ENCODE measurements around the gene SLC6A8. TPM values are rescaled to one million over a fixed set of nuclear protein-coding genes. Genes with fewer than 3 reads are reported as not detected.

Gene SLC6A8
- total RNA-seq, 4 donors from 2014 or later, result 26.1 to 74.1 (median 45.2) TPM

GRCh38 chrX:153722704-153723350, 35.1 kb downstream of the SLC6A8 start:
- no peaks in the 10 kb centered on the region for H3K9me3 ChIP-seq
- peak overlapping the region; percentile 73 for H3K4me3 ChIP-seq
- no peak for DNase-seq (ENCODE audit: low spot score in 2 of 2)
- TF ChIP-seq POLR2A (IDR thresholded peaks at IDR 0.05) (no peak), POLR2AphosphoS5 (IDR thresholded peaks at IDR 0.05) (no peak), EP300 (IDR thresholded peaks at IDR 0.05) (no peak)
- TF ChIP-seq, protein P1, sequence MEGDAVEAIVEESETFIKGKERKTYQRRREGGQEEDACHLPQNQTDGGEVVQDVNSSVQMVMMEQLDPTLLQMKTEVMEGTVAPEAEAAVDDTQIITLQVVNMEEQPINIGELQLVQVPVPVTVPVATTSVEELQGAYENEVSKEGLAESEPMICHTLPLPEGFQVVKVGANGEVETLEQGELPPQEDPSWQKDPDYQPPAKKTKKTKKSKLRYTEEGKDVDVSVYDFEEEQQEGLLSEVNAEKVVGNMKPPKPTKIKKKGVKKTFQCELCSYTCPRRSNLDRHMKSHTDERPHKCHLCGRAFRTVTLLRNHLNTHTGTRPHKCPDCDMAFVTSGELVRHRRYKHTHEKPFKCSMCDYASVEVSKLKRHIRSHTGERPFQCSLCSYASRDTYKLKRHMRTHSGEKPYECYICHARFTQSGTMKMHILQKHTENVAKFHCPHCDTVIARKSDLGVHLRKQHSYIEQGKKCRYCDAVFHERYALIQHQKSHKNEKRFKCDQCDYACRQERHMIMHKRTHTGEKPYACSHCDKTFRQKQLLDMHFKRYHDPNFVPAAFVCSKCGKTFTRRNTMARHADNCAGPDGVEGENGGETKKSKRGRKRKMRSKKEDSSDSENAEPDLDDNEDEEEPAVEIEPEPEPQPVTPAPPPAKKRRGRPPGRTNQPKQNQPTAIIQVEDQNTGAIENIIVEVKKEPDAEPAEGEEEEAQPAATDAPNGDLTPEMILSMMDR (IDR thresholded peaks at IDR 0.05), result no peak
- H3K27ac ChIP-seq, result peak overlapping the region; percentile 92
- H3K36me3 ChIP-seq, result peaks cover 19% of the 10 kb centered on the region
- H3K4me1 ChIP-seq, result peaks cover 57% of the 10 kb centered on the region
- no peaks in the 10 kb centered on the region for H3K27me3 ChIP-seq
- 73% methylated on average over 11 of the region's 12 CpGs for WGBS

GRCh38 chrX:153723351-153724251, 35.9 kb downstream of the SLC6A8 start:
- H3K27ac ChIP-seq, result peak overlapping the region; percentile 92
- H3K4me1 ChIP-seq, result peaks cover 62% of the 10 kb centered on the region
- no peaks in the 10 kb centered on the region for H3K27me3 ChIP-seq
- WGBS, result 34% methylated on average over 21 of the region's 78 CpGs
- no peaks in the 10 kb centered on the region for H3K9me3 ChIP-seq
- peaks cover 17% of the 10 kb centered on the region for H3K36me3 ChIP-seq
- no peak for TF ChIP-seq POLR2AphosphoS5 (IDR thresholded peaks at IDR 0.05)
- TF ChIP-seq POLR2A (IDR thresholded peaks at IDR 0.05), result no peak
- no peak for TF ChIP-seq EP300 (IDR thresholded peaks at IDR 0.05)
- TF ChIP-seq, protein P1 (IDR thresholded peaks at IDR 0.05), result no peak
- peak overlapping the region; percentile 73 for H3K4me3 ChIP-seq
- DNase-seq (ENCODE audit: low spot score in 2 of 2), result no peak

DNA sequence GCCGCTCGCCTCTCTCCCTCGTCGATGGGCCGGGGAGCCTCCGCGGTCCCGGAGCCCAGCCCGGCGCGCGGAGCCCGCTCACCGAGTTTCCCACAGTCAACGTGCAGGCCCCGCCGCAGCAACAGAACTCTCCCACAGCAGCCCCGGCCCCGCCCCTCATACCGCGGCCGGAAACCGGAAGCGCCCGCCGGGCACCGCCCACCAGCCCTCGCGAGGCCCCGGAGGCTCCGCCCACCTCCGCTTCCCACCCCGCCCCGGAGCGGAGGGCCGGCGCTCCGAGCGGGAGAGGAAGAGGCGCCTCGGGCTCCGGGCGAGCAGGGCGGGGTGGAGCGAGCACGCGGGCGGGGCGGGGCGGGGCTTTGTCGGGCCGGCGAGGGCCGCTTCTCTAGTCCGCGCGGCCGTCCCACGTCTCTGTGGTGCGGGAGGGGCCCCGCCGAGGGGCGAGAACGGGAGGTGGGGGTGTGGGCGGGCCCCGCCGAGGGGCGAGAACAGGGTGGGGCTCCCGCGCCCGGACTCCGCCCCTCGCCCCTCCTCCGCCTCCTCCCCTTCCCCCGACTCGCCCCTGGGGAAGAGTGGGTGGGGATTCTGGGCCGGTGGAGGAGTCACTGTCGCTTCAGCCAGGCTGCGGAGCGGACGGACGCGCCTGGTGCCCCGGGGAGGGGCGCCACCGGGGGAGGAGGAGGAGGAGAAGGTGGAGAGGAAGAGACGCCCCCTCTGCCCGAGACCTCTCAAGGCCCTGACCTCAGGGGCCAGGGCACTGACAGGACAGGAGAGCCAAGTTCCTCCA, 36.7 kb downstream of the SLC6A8 start, which contains the start of the genes ABCD1 and BCAP31:
Gene ABCD1, plus strand, starts transcription at position 605 of the 787 bp plus-strand sequence. CDS start 411 bp downstream, outside the sequence.
Gene BCAP31, minus strand, starts transcription at position 136 of the 787 bp plus-strand sequence. CDS start 1,143 bp downstream, outside the sequence.
- Histone ChIP-seq H3K4me1 (peaks cover 61% of the 10 kb centered on the region), H3K9me3 (no peaks in the 10 kb centered on the region), H3K4me3 (peak within 1 kb of the TSS; percentile 73), H3K27ac (peak within 1 kb of the TSS; percentile 92), H3K27me3 (no peaks in the 10 kb centered on the region), H3K36me3 (peaks cover 16% of the 10 kb centered on the region)
- WGBS, result 33% methylated on average over 22 of the region's 88 CpGs
- DNase-seq (ENCODE audit: low spot score in 2 of 2), result peak; percentile 90 to 93
- TF ChIP-seq POLR2A (IDR thresholded peaks at IDR 0.05) (no peak), POLR2AphosphoS5 (IDR thresholded peaks at IDR 0.05) (no peak), EP300 (IDR thresholded peaks at IDR 0.05) (no peak)
- TF ChIP-seq, protein P1 (IDR thresholded peaks at IDR 0.05), result no peak

- 64% methylated on average over 16 of the region's 55 CpGs for WGBS
These were observed 37.5 kb downstream of the SLC6A8 start for GRCh38 chrX:153725039-153725831.

More at GRCh38 chrX:153725039-153725831, 37.5 kb downstream of the SLC6A8 start:
- no peaks in the 10 kb centered on the region for H3K27me3 ChIP-seq
- H3K9me3 ChIP-seq, result no peaks in the 10 kb centered on the region
- TF ChIP-seq POLR2A (IDR thresholded peaks at IDR 0.05), result no peak
- TF ChIP-seq, protein P1 (IDR thresholded peaks at IDR 0.05), result no peak
- TF ChIP-seq EP300 (IDR thresholded peaks at IDR 0.05), result no peak
- no peak for TF ChIP-seq POLR2AphosphoS5 (IDR thresholded peaks at IDR 0.05)
- H3K27ac ChIP-seq, result peak overlapping the region; percentile 92
- H3K4me1 ChIP-seq, result peaks cover 55% of the 10 kb centered on the region
- peak overlapping the region; percentile 73 for H3K4me3 ChIP-seq
- H3K36me3 ChIP-seq, result peaks cover 8% of the 10 kb centered on the region
- no peak for DNase-seq (ENCODE audit: low spot score in 2 of 2)
